Osteoblast (primary cell): Measurements from ENCODE around the gene BATF. TPM values are rescaled to one million over a fixed set of nuclear protein-coding genes. Genes with fewer than 3 reads are reported as not detected.

Experiments used
- DNase-seq: peaks from one replicate; pipeline ENCODE4 v3.0.0; 2011; ENCODE audit warnings: low spot score, mixed read lengths; ENCODE audit not compliant: insufficient read length; ENCODE audit errors: missing footprints
- H2AFZ ChIP-seq: 2 replicates; pipeline ENCODE4 v1.6.0; 2011; ENCODE audit warnings: mild to moderate bottlenecking, low read length
- H3K27ac ChIP-seq: 2 replicates; pipeline ENCODE4 v1.5.1; 2011; ENCODE audit warnings: mild to moderate bottlenecking, low read depth, low read length, moderate library complexity
- H3K27me3 ChIP-seq: 2 replicates; pipeline ENCODE4 v1.6.0; 2012; ENCODE audit warnings: mild to moderate bottlenecking, control low read depth, inconsistent platforms, low read length, moderate library complexity; ENCODE audit not compliant: insufficient read depth
- H3K36me3 ChIP-seq: 2 replicates; pipeline ENCODE4 v1.5.1; 2011; ENCODE audit warnings: mild to moderate bottlenecking, low read length, control low read depth, moderate library complexity; ENCODE audit not compliant: insufficient read depth
- H3K4me1 ChIP-seq: 2 replicates; pipeline ENCODE4 v1.5.1; 2011; ENCODE audit warnings: mild to moderate bottlenecking, low read length, control low read depth, moderate library complexity; ENCODE audit not compliant: insufficient read depth
- H3K4me2 ChIP-seq: 2 replicates; pipeline ENCODE4 v1.6.0; 2011; ENCODE audit warnings: mild to moderate bottlenecking, low read length; ENCODE audit not compliant: insufficient read depth
- H3K4me3 ChIP-seq: fragments of 200-600 bp; sonication (generic); 3 replicates; pipeline ENCODE4 v1.5.1; 2012; ENCODE audit warnings: mild to moderate bottlenecking, low read length, inconsistent platforms; ENCODE audit not compliant: insufficient read depth
- H3K79me2 ChIP-seq: 2 replicates; pipeline ENCODE4 v1.6.0; 2012; ENCODE audit warnings: mild to moderate bottlenecking, low read length, control low read depth, inconsistent platforms; ENCODE audit not compliant: insufficient read depth
- H3K9me3 ChIP-seq: 2 replicates; pipeline ENCODE4 v1.5.1; 2011; ENCODE audit warnings: low read depth, low read length, control low read depth
- H4K20me1 ChIP-seq: 2 replicates; pipeline ENCODE4 v1.6.0; 2012; ENCODE audit warnings: mild to moderate bottlenecking, low read length, control low read depth; ENCODE audit not compliant: insufficient read depth
- total RNA-seq: library from RNA; depleted of rRNA; stranded (reverse); fragments of >200 nt; gene quantifications from 2 replicates; pipeline ENCODE4 v1.2.3, GENCODE V29; 2012
- TF ChIP-seq, protein P1 (sequence below): IDR thresholded peaks from 2 replicates; pipeline ENCODE4 v1.5.1; 2011; ENCODE audit warnings: mild to moderate bottlenecking, low read depth, low read length, moderate library complexity; ENCODE audit errors: extremely low read depth

BATF gene
- total RNA-seq, 1 donor = 0.72 TPM

GRCh38 chr14:75568791-75569190 is 46.5 kb downstream of the BATF start:
- H3K79me2 ChIP-seq = no peaks in the 10 kb centered on the region
- H3K4me1 ChIP-seq = no peaks in the 10 kb centered on the region
- no peak overlapping the region for H3K27ac ChIP-seq
- no peaks in the 10 kb centered on the region for H3K9me3 ChIP-seq
- no peaks in the 10 kb centered on the region for H4K20me1 ChIP-seq
- no peak overlapping the region for H3K4me3 ChIP-seq
- TF ChIP-seq, protein P1, sequence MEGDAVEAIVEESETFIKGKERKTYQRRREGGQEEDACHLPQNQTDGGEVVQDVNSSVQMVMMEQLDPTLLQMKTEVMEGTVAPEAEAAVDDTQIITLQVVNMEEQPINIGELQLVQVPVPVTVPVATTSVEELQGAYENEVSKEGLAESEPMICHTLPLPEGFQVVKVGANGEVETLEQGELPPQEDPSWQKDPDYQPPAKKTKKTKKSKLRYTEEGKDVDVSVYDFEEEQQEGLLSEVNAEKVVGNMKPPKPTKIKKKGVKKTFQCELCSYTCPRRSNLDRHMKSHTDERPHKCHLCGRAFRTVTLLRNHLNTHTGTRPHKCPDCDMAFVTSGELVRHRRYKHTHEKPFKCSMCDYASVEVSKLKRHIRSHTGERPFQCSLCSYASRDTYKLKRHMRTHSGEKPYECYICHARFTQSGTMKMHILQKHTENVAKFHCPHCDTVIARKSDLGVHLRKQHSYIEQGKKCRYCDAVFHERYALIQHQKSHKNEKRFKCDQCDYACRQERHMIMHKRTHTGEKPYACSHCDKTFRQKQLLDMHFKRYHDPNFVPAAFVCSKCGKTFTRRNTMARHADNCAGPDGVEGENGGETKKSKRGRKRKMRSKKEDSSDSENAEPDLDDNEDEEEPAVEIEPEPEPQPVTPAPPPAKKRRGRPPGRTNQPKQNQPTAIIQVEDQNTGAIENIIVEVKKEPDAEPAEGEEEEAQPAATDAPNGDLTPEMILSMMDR = no peak
- peaks cover 49% of the 10 kb centered on the region for H3K27me3 ChIP-seq
- no peaks in the 10 kb centered on the region for H3K36me3 ChIP-seq
- H2AFZ ChIP-seq = no peak overlapping the region
- no peak for DNase-seq
- no peak overlapping the region for H3K4me2 ChIP-seq

DNA sequence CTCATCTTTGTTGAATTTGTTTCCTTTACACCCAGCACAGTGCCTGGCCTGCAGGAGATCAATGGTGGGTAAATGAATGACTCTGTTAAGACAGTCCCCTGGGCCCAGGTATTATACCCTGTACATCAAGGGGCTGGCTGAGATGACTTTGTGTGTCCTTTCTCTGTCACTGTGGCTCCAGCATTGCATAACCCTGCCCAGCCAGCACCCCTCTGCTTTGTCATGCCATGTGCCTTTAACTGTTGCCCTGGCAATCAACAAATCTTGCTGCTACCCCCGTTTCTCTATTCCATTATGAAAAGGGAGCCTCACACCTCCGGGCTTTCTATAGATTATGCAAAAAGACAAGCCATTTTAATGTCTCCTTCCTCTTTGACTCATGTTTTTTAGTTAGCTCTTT is 48.5 kb downstream of the BATF start:
- H2AFZ ChIP-seq = no peak overlapping the region
- H3K27me3 ChIP-seq = peaks cover 50% of the 10 kb centered on the region
- no peaks in the 10 kb centered on the region for H3K9me3 ChIP-seq
- no peaks in the 10 kb centered on the region for H3K79me2 ChIP-seq
- TF ChIP-seq, protein P1 = no peak
- H4K20me1 ChIP-seq = no peaks in the 10 kb centered on the region
- DNase-seq = no peak
- H3K4me1 ChIP-seq = no peaks in the 10 kb centered on the region
- H3K27ac ChIP-seq = no peak overlapping the region
- no peak overlapping the region for H3K4me2 ChIP-seq
- H3K36me3 ChIP-seq = no peaks in the 10 kb centered on the region
- no peak overlapping the region for H3K4me3 ChIP-seq

DNA sequence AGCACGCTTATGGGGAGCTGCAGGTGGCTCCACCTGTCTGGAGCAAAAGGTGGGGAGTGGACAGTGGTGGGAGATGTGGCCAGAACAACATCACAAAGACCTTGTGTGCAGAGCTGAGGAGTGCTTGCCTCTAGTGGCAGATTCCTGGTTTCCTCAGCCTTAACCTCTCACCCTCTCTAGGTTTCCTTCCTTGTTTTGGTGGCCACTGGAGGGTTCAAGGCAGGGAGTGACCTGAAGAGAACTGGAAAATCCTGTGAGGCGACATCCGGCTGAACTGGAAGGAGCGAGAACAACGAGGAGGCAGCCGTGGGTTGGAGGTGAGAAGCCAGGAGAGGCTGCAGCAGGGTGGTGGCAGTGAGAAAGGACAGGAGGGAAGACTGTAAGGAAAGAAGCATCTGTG is 49.8 kb downstream of the BATF start:
- peaks cover 50% of the 10 kb centered on the region for H3K27me3 ChIP-seq
- no peak overlapping the region for H3K4me2 ChIP-seq
- no peaks in the 10 kb centered on the region for H3K4me1 ChIP-seq
- no peak for DNase-seq
- no peak overlapping the region for H3K4me3 ChIP-seq
- no peak overlapping the region for H2AFZ ChIP-seq
- no peaks in the 10 kb centered on the region for H3K36me3 ChIP-seq
- H3K9me3 ChIP-seq = no peaks in the 10 kb centered on the region
- no peaks in the 10 kb centered on the region for H3K79me2 ChIP-seq
- no peaks in the 10 kb centered on the region for H4K20me1 ChIP-seq
- TF ChIP-seq, protein P1 = no peak
- no peak overlapping the region for H3K27ac ChIP-seq

DNA sequence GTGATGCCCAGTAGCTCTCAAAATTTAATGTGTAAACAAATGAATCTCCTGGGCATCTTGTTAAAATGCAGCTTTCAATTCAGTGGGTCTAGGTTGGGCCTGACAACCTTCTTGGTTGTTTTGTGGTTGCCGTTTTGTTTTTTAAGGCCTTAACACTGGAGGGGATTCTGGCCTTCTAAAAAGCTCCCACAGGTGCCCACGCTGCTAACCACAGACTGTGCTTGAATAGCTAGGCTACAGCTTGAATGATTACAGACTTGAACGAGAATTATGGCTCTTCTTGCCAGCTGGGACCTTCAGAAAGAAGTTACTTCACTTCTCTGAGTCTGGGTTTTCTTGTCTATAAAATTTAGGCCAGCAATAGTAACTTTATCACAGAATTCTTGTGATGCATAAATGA is 54.8 kb downstream of the BATF start:
- Histone ChIP-seq H3K79me2 (no peaks in the 10 kb centered on the region), H4K20me1 (no peaks in the 10 kb centered on the region), H3K4me3 (no peak overlapping the region), H3K36me3 (no peaks in the 10 kb centered on the region), H2AFZ (no peak overlapping the region), H3K27ac (no peak overlapping the region), H3K4me1 (peaks cover 12% of the 10 kb centered on the region), H3K27me3 (peaks cover 26% of the 10 kb centered on the region), H3K9me3 (no peaks in the 10 kb centered on the region), H3K4me2 (no peak overlapping the region)
- DNase-seq = no peak
- TF ChIP-seq, protein P1 = no peak
